SK-N-SH treated with all-trans-retinoic acid at 6 μM for 48 hours (cell line): ENCODE results near the gene PLIN1.

Source experiments
- ATAC-seq: fragments of 200-7000 bp; cut with Tn5 transposase; 3 replicates; pipeline ENCODE4 v1.9.1; 2020; ENCODE audit warnings: mild to moderate bottlenecking, moderate library complexity
- ARNTL ChIP-seq: fragments of 450-650 bp; formaldehyde crosslinking; IDR thresholded peaks from 2 replicates; pipeline ENCODE4 v1.5.0; 2020; ENCODE audit warnings: low read depth, mild to moderate bottlenecking, moderate library complexity, borderline replicate concordance
- BACH2 ChIP-seq: fragments of 250-450 bp; sonication (Bioruptor Pico); IDR thresholded peaks from 2 replicates; pipeline ENCODE4 v1.9.0; 2021; ENCODE audit warnings: mild to moderate bottlenecking, borderline replicate concordance
- CREB5 ChIP-seq: fragments of 250-450 bp; sonication (Bioruptor Pico); IDR thresholded peaks from 2 replicates; pipeline ENCODE4 v1.5.1; 2020; ENCODE audit warnings: low read depth, mild to moderate bottlenecking, moderate library complexity
- CSDC2 ChIP-seq: fragments of 250-450 bp; sonication (Bioruptor Pico); IDR thresholded peaks from 2 replicates; pipeline ENCODE4 v1.5.0; 2020; ENCODE audit warnings: mild to moderate bottlenecking, moderate library complexity
- CSRNP3 ChIP-seq: fragments of 250-450 bp; sonication (Bioruptor Pico); IDR thresholded peaks from 2 replicates; pipeline ENCODE4 v1.5.1; 2021; ENCODE audit warnings: mild to moderate bottlenecking, moderate library complexity
- ESRRG ChIP-seq: fragments of 250-450 bp; sonication (Bioruptor Pico); IDR thresholded peaks from 2 replicates; pipeline ENCODE4 v1.6.1; 2021; ENCODE audit warnings: mild to moderate bottlenecking
- OSR1 ChIP-seq: fragments of 250-450 bp; sonication (Bioruptor Pico); IDR thresholded peaks from 2 replicates; pipeline ENCODE4 v1.8.0; 2022; ENCODE audit warnings: moderate library complexity, mild to moderate bottlenecking, inconsistent platforms
- PPARA ChIP-seq: fragments of 250-450 bp; sonication (Bioruptor Pico); IDR thresholded peaks from 2 replicates; pipeline ENCODE4 v1.5.0; 2020; ENCODE audit warnings: mild to moderate bottlenecking, borderline replicate concordance
- RARB ChIP-seq: fragments of 250-450 bp; sonication (Bioruptor Pico); IDR thresholded peaks from 2 replicates; pipeline ENCODE4 v1.8.0; 2021; ENCODE audit warnings: mild to moderate bottlenecking, moderate library complexity
- TCF4 ChIP-seq: fragments of 250-450 bp; sonication (Bioruptor Pico); IDR thresholded peaks from 2 replicates; pipeline ENCODE4 v1.8.0; 2021; ENCODE audit warnings: mild to moderate bottlenecking, moderate library complexity, borderline replicate concordance
- ZC3H10 ChIP-seq: fragments of 250-450 bp; sonication (Bioruptor Pico); IDR thresholded peaks from 2 replicates; pipeline ENCODE4 v1.5.1; 2021; ENCODE audit warnings: mild to moderate bottlenecking, moderate library complexity
- ZFP3 ChIP-seq: fragments of 250-450 bp; sonication (Bioruptor Pico); IDR thresholded peaks from 2 replicates; pipeline ENCODE4 v1.5.0; 2020; ENCODE audit warnings: mild to moderate bottlenecking, moderate library complexity
- ZFP30 ChIP-seq: fragments of 450-650 bp; formaldehyde crosslinking; IDR thresholded peaks from 2 replicates; pipeline ENCODE4 v1.5.0; 2022; ENCODE audit warnings: mild to moderate bottlenecking, moderate library complexity
- ZNF565 ChIP-seq: fragments of 450-650 bp; formaldehyde crosslinking; conservative IDR thresholded peaks from 2 replicates; pipeline ENCODE4 v1.5.0; 2020; ENCODE audit warnings: low read depth, mild to moderate bottlenecking, moderate library complexity
- ZNF70 ChIP-seq: fragments of 450-650 bp; formaldehyde crosslinking; IDR thresholded peaks from 2 replicates; pipeline ENCODE4 v1.5.0; 2020; ENCODE audit warnings: mild to moderate bottlenecking, moderate library complexity
- ZNF8 ChIP-seq: fragments of 450-650 bp; formaldehyde crosslinking; IDR thresholded peaks from 2 replicates; pipeline ENCODE4 v1.5.0; 2020; ENCODE audit warnings: mild to moderate bottlenecking, moderate library complexity
- TF ChIP-seq, protein P1 (sequence below): fragments of 250-450 bp; sonication (Bioruptor Pico); IDR thresholded peaks from 2 replicates; pipeline ENCODE4 v1.8.0; 2021; ENCODE audit warnings: low read depth, mild to moderate bottlenecking, moderate library complexity, borderline replicate concordance
- TF ChIP-seq, protein P2 (sequence below): fragments of 250-450 bp; sonication (Bioruptor Pico); IDR thresholded peaks from 2 replicates; pipeline ENCODE4 v1.8.0; 2020; ENCODE audit warnings: mild to moderate bottlenecking, moderate library complexity, borderline replicate concordance
- TF ChIP-seq, protein P3 (sequence below): fragments of 250-450 bp; sonication (Bioruptor Pico); IDR thresholded peaks from 2 replicates; pipeline ENCODE4 v1.5.0; 2020; ENCODE audit warnings: mild to moderate bottlenecking, moderate library complexity

Gene PLIN1

GRCh38 chr15:89640245-89640644 lies 38.9 kb downstream of the PLIN1 start (continued):
- TF ChIP-seq, protein P1, sequence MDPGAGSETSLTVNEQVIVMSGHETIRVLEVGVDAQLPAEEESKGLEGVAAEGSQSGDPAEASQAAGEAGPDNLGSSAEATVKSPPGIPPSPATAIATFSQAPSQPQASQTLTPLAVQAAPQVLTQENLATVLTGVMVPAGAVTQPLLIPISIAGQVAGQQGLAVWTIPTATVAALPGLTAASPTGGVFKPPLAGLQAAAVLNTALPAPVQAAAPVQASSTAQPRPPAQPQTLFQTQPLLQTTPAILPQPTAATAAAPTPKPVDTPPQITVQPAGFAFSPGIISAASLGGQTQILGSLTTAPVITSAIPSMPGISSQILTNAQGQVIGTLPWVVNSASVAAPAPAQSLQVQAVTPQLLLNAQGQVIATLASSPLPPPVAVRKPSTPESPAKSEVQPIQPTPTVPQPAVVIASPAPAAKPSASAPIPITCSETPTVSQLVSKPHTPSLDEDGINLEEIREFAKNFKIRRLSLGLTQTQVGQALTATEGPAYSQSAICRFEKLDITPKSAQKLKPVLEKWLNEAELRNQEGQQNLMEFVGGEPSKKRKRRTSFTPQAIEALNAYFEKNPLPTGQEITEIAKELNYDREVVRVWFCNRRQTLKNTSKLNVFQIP (CRISPR knock-in tag): no peak
- no peak for TF ChIP-seq CREB5
- no peak for TF ChIP-seq CSRNP3 (CRISPR knock-in tag)

DNA sequence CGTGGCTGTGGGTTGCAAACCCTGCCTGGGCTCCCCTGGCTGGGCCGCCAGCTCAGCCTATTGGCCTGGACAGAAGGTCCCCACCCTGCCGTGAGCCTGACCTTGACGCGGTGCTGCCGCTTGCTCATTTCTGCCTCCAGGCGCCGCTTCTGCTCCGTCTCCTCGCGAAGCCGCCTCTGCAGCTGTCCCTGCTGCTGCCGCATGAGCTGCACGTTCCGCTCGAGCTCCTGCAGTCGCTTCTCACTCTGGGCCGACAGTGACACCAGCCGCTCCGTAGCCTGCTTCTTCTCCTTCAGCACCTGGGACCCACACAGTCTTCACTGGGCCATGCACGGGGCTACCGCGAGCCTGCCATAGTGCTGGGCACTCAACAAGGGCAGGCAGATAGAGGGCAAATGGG lies 45.6 kb downstream of the PLIN1 start:
- ATAC-seq: no peak
- TF ChIP-seq TCF4 (CRISPR knock-in tag) (no peak), ZC3H10 (CRISPR knock-in tag) (no peak), ESRRG (no peak)

DNA sequence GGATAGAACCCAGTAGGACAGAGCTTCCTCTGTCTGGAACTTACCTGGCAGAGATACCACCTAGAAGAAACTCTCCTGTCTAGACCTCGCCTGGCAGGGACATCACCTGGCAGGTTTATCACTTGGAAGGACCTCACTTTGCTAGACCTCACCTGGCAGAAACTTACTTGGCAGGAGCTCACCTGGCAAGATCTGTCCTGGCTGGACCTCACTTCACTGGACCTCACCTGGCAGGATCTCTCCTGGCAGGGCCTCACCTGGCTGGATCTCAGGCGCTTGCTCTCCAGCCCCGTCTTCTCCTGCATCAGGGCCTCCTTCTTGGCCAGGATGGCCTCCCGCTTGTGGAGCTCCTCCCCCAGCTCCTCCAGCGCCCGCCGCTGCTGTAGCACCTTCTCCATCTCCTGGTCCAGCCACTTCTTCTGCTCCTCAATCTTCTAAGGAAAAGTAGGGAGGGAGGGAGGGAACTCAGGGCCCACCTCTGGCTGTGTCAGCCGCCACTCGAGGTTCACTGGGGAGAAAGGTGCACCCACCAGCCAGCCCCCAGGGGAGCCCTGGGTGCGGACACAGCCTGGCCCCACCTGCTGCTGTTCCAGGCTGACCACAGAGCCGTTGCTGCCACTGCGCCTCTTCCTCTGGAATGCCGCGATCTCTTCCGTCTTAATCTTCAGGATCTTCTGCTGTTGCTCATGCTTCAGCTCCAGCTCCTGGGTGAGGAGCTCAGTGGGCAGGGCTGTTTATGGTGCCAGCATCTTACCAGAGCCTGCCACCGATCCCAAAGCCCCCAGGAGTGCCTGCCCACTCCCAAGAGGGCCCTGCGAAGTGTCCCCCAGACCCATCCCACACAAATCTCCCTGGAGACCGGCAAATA lies 46.4 kb downstream of the PLIN1 start:
- no peak for TF ChIP-seq CSDC2 (CRISPR knock-in tag)
- TF ChIP-seq OSR1 (CRISPR knock-in tag): no peak
- TF ChIP-seq ARNTL (CRISPR knock-in tag): no peak
- no peak for TF ChIP-seq BACH2 (CRISPR knock-in tag)
- TF ChIP-seq, protein P1 (CRISPR knock-in tag): no peak
- TF ChIP-seq ZNF70 (CRISPR knock-in tag): no peak
- TF ChIP-seq, all 23 proteins: peak for 0
- ATAC-seq: no peak

DNA sequence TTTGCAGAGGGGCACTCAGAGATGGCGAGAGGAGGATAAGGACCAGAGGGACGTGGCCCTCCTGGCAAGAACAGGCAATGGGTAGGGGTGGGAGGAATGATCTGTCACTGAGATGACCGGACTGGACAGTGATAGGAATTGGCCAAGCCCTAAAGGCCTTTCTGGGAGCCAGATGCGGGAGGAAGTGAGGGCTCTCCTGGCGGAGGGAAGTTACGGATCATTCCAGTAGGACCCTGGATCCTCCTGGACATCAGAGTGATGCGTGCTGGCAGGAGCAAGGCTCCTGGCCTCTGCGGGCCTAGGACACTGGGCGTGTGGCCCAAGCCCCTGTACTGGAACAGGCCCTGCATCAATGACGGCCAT lies 47.3 kb downstream of the PLIN1 start:
- no peak for TF ChIP-seq CSDC2 (CRISPR knock-in tag)
- no peak for TF ChIP-seq ZFP30 (CRISPR knock-in tag)
- no peak for TF ChIP-seq ZFP3 (CRISPR knock-in tag)
- TF ChIP-seq PPARA (CRISPR knock-in tag): no peak
- TF ChIP-seq RARB: no peak
- TF ChIP-seq ZNF565: no peak
- TF ChIP-seq, protein P2, sequence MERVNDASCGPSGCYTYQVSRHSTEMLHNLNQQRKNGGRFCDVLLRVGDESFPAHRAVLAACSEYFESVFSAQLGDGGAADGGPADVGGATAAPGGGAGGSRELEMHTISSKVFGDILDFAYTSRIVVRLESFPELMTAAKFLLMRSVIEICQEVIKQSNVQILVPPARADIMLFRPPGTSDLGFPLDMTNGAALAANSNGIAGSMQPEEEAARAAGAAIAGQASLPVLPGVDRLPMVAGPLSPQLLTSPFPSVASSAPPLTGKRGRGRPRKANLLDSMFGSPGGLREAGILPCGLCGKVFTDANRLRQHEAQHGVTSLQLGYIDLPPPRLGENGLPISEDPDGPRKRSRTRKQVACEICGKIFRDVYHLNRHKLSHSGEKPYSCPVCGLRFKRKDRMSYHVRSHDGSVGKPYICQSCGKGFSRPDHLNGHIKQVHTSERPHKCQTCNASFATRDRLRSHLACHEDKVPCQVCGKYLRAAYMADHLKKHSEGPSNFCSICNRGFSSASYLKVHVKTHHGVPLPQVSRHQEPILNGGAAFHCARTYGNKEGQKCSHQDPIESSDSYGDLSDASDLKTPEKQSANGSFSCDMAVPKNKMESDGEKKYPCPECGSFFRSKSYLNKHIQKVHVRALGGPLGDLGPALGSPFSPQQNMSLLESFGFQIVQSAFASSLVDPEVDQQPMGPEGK: no peak
- TF ChIP-seq ESRRG: no peak
- TF ChIP-seq ZNF70 (CRISPR knock-in tag): no peak
- no peak for TF ChIP-seq ZNF8 (CRISPR knock-in tag)
- TF ChIP-seq, protein P3, sequence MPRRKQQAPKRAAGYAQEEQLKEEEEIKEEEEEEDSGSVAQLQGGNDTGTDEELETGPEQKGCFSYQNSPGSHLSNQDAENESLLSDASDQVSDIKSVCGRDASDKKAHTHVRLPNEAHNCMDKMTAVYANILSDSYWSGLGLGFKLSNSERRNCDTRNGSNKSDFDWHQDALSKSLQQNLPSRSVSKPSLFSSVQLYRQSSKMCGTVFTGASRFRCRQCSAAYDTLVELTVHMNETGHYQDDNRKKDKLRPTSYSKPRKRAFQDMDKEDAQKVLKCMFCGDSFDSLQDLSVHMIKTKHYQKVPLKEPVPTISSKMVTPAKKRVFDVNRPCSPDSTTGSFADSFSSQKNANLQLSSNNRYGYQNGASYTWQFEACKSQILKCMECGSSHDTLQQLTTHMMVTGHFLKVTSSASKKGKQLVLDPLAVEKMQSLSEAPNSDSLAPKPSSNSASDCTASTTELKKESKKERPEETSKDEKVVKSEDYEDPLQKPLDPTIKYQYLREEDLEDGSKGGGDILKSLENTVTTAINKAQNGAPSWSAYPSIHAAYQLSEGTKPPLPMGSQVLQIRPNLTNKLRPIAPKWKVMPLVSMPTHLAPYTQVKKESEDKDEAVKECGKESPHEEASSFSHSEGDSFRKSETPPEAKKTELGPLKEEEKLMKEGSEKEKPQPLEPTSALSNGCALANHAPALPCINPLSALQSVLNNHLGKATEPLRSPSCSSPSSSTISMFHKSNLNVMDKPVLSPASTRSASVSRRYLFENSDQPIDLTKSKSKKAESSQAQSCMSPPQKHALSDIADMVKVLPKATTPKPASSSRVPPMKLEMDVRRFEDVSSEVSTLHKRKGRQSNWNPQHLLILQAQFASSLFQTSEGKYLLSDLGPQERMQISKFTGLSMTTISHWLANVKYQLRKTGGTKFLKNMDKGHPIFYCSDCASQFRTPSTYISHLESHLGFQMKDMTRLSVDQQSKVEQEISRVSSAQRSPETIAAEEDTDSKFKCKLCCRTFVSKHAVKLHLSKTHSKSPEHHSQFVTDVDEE (CRISPR knock-in tag): no peak
- no peak for TF ChIP-seq OSR1 (CRISPR knock-in tag)
- no peak for ATAC-seq
